ENCODE measurements around the gene PITPNM3.

The PITPNM3 gene

DNA sequence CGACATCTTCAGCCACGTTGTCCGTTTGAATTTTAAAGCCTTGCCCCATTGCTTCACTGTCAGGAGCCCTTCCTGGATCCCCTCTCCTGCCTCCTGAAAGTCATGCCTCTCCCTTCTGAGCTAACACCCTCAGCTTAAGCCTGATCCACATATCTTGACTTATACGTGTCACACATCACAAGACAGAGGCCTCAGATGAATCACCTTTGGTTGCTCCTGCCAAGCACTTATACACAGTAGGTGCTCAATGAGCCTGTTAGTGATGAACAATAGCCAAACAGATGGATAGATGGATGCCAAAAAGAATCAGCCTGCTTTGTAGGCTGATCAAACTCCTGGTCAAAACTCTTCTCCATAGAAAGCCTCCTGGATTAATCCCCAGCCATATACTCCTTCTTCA is 31.8 kb downstream of the PITPNM3 start:
- TF ChIP-seq, protein P1, sequence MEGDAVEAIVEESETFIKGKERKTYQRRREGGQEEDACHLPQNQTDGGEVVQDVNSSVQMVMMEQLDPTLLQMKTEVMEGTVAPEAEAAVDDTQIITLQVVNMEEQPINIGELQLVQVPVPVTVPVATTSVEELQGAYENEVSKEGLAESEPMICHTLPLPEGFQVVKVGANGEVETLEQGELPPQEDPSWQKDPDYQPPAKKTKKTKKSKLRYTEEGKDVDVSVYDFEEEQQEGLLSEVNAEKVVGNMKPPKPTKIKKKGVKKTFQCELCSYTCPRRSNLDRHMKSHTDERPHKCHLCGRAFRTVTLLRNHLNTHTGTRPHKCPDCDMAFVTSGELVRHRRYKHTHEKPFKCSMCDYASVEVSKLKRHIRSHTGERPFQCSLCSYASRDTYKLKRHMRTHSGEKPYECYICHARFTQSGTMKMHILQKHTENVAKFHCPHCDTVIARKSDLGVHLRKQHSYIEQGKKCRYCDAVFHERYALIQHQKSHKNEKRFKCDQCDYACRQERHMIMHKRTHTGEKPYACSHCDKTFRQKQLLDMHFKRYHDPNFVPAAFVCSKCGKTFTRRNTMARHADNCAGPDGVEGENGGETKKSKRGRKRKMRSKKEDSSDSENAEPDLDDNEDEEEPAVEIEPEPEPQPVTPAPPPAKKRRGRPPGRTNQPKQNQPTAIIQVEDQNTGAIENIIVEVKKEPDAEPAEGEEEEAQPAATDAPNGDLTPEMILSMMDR (IDR thresholded peaks at IDR 0.05; ENCODE audit: low read depth, low read length, missing control alignments), result no peak
- H3K4me3 ChIP-seq (replicated peaks; ENCODE audit: low read depth, low read length), result no peak overlapping the region
- DNase-seq (ENCODE audit: extremely low read depth, low read depth), result no peak

DNA sequence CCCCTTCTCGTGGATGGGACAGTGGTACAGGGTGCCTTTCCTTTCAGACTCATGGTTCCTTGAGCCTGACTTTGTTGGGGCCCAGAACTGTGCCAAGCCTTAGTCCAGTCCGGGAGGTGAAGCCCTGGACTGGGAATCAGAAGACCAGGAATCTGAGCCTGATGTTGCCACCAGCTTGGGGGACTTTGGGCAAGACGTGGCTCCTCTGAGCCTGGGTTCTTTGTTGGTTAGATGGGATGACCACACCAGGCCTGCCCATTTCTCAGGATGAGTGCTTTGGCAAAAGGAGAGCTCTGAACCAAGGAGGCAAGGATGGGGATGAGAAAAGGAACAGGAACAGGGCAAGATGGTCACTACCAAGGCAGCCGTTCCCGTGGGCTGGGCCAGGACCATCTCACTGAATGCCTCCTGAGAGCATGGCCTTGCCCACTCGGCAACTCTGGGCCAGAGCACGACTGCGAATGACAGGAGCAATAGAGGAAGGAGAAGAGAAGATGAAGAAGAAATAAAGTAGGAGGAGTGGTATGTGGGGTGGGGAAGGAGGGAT is 32.5 kb downstream of the PITPNM3 start:
- H3K4me3 ChIP-seq (replicated peaks; ENCODE audit: low read depth, low read length), result no peak overlapping the region
- DNase-seq (ENCODE audit: extremely low read depth, low read depth), result no peak
- TF ChIP-seq, protein P1 (IDR thresholded peaks at IDR 0.05; ENCODE audit: low read depth, low read length, missing control alignments), result no peak

DNA sequence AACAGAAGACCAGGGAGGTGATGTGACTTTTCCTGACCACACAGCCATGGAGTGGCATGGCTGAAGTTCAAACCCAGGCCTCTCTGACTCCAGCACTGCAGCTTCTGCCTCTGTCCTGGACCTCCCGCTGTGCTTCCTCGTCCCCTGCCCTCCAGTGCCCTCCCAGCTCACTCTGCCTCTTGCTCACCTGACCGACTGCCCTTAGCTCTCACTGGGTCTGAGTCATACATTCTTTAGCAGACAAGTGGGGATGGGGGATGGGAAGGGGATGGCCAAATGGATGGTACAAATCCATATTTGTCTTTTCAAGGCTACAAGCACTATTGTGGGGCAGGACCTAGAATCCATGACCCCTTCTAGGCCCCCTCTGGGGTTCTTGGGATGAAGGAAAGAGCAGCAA is 33.0 kb downstream of the PITPNM3 start:
- H3K4me3 ChIP-seq (replicated peaks; ENCODE audit: low read depth, low read length), result no peak overlapping the region
- TF ChIP-seq, protein P1 (IDR thresholded peaks at IDR 0.05; ENCODE audit: low read depth, low read length, missing control alignments), result no peak
- no peak for DNase-seq (ENCODE audit: extremely low read depth, low read depth)

DNA sequence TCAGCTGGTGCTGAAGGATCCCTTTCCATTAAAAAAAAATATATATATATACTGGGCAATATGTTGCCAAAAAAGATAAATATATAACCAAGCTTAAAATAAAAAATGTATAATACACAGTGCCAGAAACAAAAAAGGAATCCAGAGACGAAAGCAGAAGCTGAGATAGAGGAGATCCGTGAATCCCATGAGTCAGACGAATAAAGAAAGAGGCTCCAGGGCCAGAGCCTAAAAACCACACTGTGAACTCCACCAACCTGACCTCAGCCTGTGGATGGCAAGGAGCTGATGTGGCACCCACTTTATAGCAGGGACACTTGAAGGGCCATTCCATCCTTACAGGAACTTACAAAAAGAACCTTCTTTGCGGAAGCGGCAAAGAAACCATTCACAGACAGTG is 34.8 kb downstream of the PITPNM3 start:
- DNase-seq (ENCODE audit: extremely low read depth, low read depth), result no peak
- TF ChIP-seq, protein P1 (IDR thresholded peaks at IDR 0.05; ENCODE audit: low read depth, low read length, missing control alignments), result no peak
- H3K4me3 ChIP-seq (replicated peaks; ENCODE audit: low read depth, low read length), result no peak overlapping the region

DNA sequence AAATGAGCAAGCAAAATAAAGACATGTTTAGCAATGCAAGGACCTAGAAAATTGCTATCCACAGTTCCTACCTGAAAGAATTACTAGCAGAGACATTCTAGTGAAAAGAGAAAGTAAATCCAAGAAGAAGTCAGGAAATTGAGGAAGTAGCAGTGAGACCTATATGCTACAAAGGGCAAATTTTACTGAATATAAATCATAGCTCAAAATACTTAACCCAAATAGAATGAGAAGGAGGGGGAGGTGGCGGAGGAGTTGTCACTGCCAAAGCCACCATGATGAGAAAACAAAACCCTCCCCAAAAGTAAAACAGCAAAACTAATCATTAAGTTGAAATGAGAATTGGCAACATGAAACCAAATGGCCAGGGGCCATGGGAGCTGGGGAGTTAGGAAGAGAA is 39.3 kb downstream of the PITPNM3 start:
- no peak for DNase-seq (ENCODE audit: extremely low read depth, low read depth)
- TF ChIP-seq, protein P1 (IDR thresholded peaks at IDR 0.05; ENCODE audit: low read depth, low read length, missing control alignments), result no peak

DNA sequence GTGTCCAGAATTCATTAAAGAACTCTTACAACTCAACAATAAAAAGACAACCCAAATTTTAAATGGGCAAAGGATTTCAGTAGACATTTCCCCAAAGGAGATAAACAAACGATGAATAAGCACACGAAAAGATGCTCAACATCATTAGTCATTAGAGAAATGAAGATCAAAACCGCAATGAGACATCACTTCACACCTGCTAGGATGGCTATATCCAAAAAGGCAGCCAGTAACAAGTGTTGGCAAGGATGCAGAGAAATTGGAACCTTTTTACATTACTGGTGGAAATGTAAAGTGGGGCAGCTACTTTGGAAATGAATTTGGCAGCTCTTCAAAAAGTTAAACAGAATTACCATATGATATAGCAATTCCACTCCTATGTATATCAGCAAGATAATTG is 42.0 kb downstream of the PITPNM3 start:
- no peak for DNase-seq (ENCODE audit: extremely low read depth, low read depth)
- no peak overlapping the region for H3K4me3 ChIP-seq (replicated peaks; ENCODE audit: low read depth, low read length)
- TF ChIP-seq, protein P1 (IDR thresholded peaks at IDR 0.05; ENCODE audit: low read depth, low read length, missing control alignments), result no peak

More for the DNA sequence above, 39.3 kb downstream of the PITPNM3 start:
- H3K4me3 ChIP-seq (replicated peaks; ENCODE audit: low read depth, low read length), result no peak overlapping the region

DNA sequence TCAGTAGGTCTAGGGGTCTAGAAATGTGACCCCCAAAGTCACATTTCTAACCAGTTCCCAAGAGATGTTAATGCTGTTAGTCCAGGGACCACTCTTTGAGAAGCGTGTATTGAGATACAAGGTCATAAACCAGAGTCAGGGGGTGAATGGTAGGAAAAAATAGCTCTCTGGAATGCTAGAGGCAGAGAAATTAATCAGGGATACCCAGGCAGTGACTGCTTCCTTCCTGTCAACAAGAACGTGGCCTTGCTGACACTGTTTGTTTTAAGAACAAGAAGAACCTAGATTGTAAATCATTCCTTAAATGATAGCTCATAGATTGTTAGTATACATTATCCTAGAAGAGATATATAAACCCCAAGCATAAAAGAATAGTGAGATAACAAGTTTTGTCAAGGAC is 43.8 kb downstream of the PITPNM3 start:
- H3K4me3 ChIP-seq (replicated peaks; ENCODE audit: low read depth, low read length), result no peak overlapping the region
- TF ChIP-seq, protein P1 (IDR thresholded peaks at IDR 0.05; ENCODE audit: low read depth, low read length, missing control alignments), result no peak
- DNase-seq (ENCODE audit: extremely low read depth, low read depth), result no peak
